Spleen (tissue), 7 donors: ENCODE results near the gene RBBP8NL.

ENCODE experiments used
- POLR2A ChIP-seq, 3 donors: fragments of 450-650 bp; IDR thresholded peaks; one replicate each; pipeline ENCODE4 v1.5.1; 2017; ENCODE audit warnings: antibody characterized with exemption in 3 of 3, mild to moderate bottlenecking in 1 of 3
- POLR2AphosphoS5 ChIP-seq, 3 donors: sonication (generic); formaldehyde crosslinking; IDR thresholded peaks; one replicate each; pipeline ENCODE4 v1.5.1; 2017; ENCODE audit warnings: antibody characterized with exemption in 3 of 3
- TF ChIP-seq, protein P1 (sequence below), 11 experiments: fragments of 200-600 bp in 7 of 11; fragments of 450-650 bp in 4 of 11; sonication (generic) in 4 of 11; IDR thresholded peaks in 8 of 11; conservative IDR thresholded peaks in 3 of 11; 1 replicate in 7 of 11; 2 replicates in 4 of 11; pipeline versions ENCODE4 v1.4.0 to v1.8.0; 2016 to 2021; ENCODE audit warnings: antibody characterized with exemption in 11 of 11, inconsistent platforms in 4 of 11, mild to moderate bottlenecking in 1 of 11
- donor health status: DM: no; HTN: no; CAD: no; lungs with moderate emphysema.
- donor health status: DM: no; HTN: no; CAD: no.
- donor health status: DM: no; HTN: no; CAD: no.

DNA sequence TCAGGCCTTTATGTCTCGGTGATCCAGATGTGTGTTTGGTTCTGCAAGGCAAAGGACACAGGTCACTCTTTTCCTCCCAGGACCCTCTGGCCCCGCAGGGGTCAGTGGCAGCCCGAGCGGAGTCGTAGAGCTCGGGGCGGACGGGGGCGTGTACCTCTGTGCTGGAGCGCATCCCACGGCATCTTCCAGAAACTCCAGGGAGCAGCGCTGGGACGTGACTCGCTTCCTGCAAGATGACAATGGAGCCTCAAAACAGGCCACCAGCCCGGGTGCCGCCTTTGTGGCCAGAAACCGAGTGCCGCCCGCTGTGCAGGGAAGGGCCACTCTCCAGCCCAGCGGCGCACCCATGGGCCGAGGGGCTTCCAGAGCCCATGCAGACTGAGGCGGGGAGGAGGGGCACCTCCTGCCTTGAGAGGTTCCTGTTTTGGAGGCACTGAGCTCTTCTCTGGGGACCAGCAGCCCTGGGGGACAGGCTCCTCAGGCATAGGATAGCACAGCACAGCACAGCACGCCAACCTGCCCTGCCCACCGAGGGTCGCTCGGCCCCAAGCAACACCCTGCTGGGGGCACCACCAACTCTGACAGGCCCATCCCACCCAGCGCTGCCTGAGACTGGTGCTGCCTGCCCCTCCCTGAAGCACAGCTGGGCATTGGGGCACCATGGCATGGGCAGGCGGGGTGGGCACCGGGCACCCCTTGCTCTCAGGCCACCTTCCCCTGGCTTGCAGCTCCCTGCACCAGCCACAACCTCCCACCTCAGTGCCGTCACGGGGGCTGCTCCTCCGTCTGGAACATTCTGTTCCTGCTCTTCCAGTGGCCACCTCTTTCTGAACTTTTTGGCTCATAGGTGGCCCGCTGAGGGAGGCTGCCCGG, 30.7 kb downstream of the RBBP8NL start:
- TF ChIP-seq, protein P1, sequence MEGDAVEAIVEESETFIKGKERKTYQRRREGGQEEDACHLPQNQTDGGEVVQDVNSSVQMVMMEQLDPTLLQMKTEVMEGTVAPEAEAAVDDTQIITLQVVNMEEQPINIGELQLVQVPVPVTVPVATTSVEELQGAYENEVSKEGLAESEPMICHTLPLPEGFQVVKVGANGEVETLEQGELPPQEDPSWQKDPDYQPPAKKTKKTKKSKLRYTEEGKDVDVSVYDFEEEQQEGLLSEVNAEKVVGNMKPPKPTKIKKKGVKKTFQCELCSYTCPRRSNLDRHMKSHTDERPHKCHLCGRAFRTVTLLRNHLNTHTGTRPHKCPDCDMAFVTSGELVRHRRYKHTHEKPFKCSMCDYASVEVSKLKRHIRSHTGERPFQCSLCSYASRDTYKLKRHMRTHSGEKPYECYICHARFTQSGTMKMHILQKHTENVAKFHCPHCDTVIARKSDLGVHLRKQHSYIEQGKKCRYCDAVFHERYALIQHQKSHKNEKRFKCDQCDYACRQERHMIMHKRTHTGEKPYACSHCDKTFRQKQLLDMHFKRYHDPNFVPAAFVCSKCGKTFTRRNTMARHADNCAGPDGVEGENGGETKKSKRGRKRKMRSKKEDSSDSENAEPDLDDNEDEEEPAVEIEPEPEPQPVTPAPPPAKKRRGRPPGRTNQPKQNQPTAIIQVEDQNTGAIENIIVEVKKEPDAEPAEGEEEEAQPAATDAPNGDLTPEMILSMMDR (IDR thresholded peaks at IDR 0.05 in 8 of 11, conservative IDR thresholded peaks at IDR 0.05 in 3 of 11), result no peak
- TF ChIP-seq POLR2A (IDR thresholded peaks at IDR 0.05), result no peak
- no peak for TF ChIP-seq POLR2AphosphoS5 (IDR thresholded peaks at IDR 0.05)
